Measurements from ENCODE around the gene PSMB2.
A peak's percentile ranks its signal among the peaks of the same experiment; 100 is the strongest.

The PSMB2 gene

DNA sequence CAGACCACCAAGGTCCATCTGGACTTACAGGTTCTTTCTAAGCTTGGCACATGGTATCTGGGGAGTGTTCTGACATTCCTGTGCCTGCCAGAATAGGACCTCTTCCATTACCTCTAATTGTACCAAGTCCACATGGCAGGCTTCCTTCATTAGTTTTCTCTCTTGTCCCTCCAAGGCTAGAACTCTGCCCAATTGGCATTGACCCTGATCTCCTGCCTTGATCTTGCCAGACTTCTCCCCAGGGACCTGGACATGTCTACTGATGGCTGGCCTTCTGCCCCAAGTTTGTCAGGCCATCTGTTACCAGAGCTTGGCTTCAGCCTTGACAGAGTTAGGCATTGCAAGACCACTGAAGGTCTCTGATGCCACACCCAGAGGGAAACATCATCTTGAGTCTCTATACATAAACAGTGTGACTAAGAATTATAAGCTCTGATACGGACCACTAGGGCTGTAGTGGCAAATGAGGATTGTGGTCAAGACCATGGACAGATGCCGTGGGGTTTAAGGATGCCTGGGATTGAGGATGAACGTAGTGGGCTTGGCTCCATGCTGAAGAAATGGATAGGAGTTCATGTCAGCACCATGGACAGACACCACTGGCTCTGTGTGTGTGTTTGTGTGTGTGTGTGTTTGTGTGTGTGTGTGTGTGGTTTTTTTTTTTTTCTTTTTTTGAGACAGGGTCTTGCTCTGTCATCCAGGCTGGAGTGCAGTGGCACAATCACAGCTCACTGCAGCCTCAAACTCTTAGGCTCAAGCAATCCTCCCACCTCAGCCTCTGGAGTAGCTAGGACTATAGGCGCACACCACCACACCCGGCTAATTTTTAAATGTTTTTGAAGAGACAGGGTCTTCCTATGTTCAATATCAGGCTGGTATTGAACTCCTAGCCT is 19.5 kb upstream of the PSMB2 start:
- DNase-seq (ENCODE audit: low read depth), result peak; percentile 21
- H3K4me3 ChIP-seq (ENCODE audit: low read depth, low read length), result no peak overlapping the region
- TF ChIP-seq, protein P1, sequence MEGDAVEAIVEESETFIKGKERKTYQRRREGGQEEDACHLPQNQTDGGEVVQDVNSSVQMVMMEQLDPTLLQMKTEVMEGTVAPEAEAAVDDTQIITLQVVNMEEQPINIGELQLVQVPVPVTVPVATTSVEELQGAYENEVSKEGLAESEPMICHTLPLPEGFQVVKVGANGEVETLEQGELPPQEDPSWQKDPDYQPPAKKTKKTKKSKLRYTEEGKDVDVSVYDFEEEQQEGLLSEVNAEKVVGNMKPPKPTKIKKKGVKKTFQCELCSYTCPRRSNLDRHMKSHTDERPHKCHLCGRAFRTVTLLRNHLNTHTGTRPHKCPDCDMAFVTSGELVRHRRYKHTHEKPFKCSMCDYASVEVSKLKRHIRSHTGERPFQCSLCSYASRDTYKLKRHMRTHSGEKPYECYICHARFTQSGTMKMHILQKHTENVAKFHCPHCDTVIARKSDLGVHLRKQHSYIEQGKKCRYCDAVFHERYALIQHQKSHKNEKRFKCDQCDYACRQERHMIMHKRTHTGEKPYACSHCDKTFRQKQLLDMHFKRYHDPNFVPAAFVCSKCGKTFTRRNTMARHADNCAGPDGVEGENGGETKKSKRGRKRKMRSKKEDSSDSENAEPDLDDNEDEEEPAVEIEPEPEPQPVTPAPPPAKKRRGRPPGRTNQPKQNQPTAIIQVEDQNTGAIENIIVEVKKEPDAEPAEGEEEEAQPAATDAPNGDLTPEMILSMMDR (IDR thresholded peaks at IDR 0.05; ENCODE audit: insufficient read depth, low read depth, low read length, missing control alignments), result no peak

GRCh38 chr1:35659589-35659988 is 18.3 kb upstream of the PSMB2 start:
- TF ChIP-seq, protein P1 (IDR thresholded peaks at IDR 0.05; ENCODE audit: insufficient read depth, low read depth, low read length, missing control alignments), result no peak
- DNase-seq (ENCODE audit: low read depth), result no peak
- no peak overlapping the region for H3K4me3 ChIP-seq (ENCODE audit: low read depth, low read length)

DNA sequence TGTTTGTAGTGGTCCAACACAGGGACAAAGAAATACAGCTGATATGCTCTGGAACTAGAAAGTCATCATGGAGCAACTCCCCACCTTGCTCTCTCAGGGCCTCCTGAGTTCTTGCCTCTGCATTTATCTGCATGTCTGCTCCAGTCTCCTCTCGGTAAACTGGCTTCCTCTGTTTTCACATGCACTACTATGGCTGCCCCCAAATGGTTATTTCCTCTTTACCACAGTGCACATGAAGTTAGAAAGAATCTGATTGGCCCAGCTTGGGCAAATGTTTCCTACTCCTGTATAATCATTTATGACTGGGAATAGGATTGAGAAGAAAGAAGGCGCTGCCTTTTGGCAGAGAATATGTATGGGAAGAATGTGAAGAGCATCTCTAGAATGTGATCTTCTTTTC is 16.5 kb upstream of the PSMB2 start:
- TF ChIP-seq, protein P1 (IDR thresholded peaks at IDR 0.05; ENCODE audit: insufficient read depth, low read depth, low read length, missing control alignments), result no peak
- no peak for DNase-seq (ENCODE audit: low read depth)
- H3K4me3 ChIP-seq (ENCODE audit: low read depth, low read length), result no peak overlapping the region

DNA sequence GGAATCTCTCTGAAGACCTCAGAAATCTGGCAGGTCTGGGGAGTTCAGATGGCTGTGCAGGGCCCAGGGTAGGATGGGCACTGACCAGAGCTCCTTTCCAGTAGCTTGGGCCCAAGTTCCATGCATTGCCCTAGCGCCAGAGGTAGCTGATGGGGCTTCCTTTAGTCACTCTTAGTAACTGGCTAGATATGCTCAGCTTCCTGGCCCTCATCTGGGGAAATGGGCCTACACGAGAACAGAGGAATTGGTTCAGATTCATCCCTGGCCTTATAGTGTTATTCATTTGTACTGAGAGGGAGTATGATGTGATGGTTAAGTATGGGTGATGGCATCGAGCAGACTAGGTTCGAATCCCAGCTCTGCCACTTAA is 15.5 kb upstream of the PSMB2 start:
- TF ChIP-seq, protein P1 (IDR thresholded peaks at IDR 0.05; ENCODE audit: insufficient read depth, low read depth, low read length, missing control alignments), result no peak
- no peak for DNase-seq (ENCODE audit: low read depth)
- no peak overlapping the region for H3K4me3 ChIP-seq (ENCODE audit: low read depth, low read length)

- H3K4me3 ChIP-seq (ENCODE audit: low read depth, low read length), result no peak overlapping the region
- TF ChIP-seq, protein P1 (IDR thresholded peaks at IDR 0.05; ENCODE audit: insufficient read depth, low read depth, low read length, missing control alignments), result no peak
- DNase-seq (ENCODE audit: low read depth), result no peak
These were observed 15.0 kb upstream of the PSMB2 start for GRCh38 chr1:35656148-35656862.

DNA sequence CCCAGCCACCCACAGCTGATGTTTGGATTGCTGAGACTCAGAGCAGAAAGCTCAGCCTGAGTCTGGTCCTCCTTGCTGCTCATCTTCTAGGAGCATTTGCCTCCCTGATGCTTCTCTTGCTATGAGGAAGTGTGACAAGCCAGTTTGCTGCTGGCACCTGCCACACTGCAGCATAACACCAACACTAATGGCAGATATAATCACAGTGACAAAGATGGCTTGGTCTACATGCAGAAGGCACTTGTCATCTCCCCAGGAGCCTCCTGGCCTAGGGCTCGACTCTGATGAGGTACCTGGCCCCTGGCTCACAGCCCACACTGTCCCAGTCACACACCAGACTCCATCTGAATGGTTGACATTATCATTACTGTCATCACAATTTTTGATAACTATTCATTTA is 13.9 kb upstream of the PSMB2 start:
- H3K4me3 ChIP-seq (ENCODE audit: low read depth, low read length), result no peak overlapping the region
- TF ChIP-seq, protein P1 (IDR thresholded peaks at IDR 0.05; ENCODE audit: insufficient read depth, low read depth, low read length, missing control alignments), result no peak
- no peak for DNase-seq (ENCODE audit: low read depth)

Measured in GM12865 (cell line).